Right renal cortex interstitium (tissue), 3 donors: ENCODE measurements around the gene TGM6. TPM values are rescaled to one million over a fixed set of nuclear protein-coding genes. Genes with fewer than 3 reads are reported as not detected.

Source experiments
- DNase-seq, 3 donors: peaks; one replicate each; pipeline ENCODE4 v3.0.0-alpha.2; 2013; ENCODE audit warnings: low read depth in 3 of 3, low spot score in 2 of 3
- polyA plus RNA-seq, 3 donors: library from polyadenylated mRNA; unstranded; fragments of 120-200 nt; gene quantifications; one replicate each; pipeline ENCODE4 v1.2.1, GENCODE V29; 2013; ENCODE audit not compliant: insufficient read length in 3 of 3

Gene TGM6
- polyA plus RNA-seq: not detected

GRCh38 chr20:2380601-2381000 is at the start of gene TGM6:
TGM6 (plus strand) TSS chr20:2380901; CDS start chr20:2380969, 68 bp downstream.
- DNase-seq: no peak

- no peak for DNase-seq
Observed at GRCh38 chr20:2331106-2331505, 49.6 kb upstream of the TGM6 start.

GRCh38 chr20:2331901-2332565 is 48.7 kb upstream of the TGM6 start:
- no peak for DNase-seq

- no peak for DNase-seq
Observed at GRCh38 chr20:2332711-2333110, 48.0 kb upstream of the TGM6 start.

- no peak for DNase-seq
Observed at GRCh38 chr20:2333821-2334220, 46.9 kb upstream of the TGM6 start.

- DNase-seq: no peak
Observed at GRCh38 chr20:2335096-2335870, 45.4 kb upstream of the TGM6 start.

GRCh38 chr20:2336471-2336870 is 44.2 kb upstream of the TGM6 start:
- DNase-seq: no peak

GRCh38 chr20:2337142-2337541 is 43.6 kb upstream of the TGM6 start:
- no peak for DNase-seq

GRCh38 chr20:2338411-2339066 is 42.2 kb upstream of the TGM6 start:
- no peak for DNase-seq

- no peak for DNase-seq
Observed at GRCh38 chr20:2340136-2340535, 40.6 kb upstream of the TGM6 start.

- no peak for DNase-seq
Observed at GRCh38 chr20:2340823-2341222, 39.9 kb upstream of the TGM6 start.

GRCh38 chr20:2341336-2341735 is 39.4 kb upstream of the TGM6 start:
- DNase-seq: no peak

- DNase-seq: no peak
Observed at GRCh38 chr20:2342243-2342642, 38.5 kb upstream of the TGM6 start.

- no peak for DNase-seq
Observed at GRCh38 chr20:2346188-2346587, 34.5 kb upstream of the TGM6 start.

- DNase-seq: no peak
Observed at GRCh38 chr20:2348336-2348735, 32.4 kb upstream of the TGM6 start.

- no peak for DNase-seq
Observed at GRCh38 chr20:2349801-2350200, 30.9 kb upstream of the TGM6 start.

- no peak for DNase-seq
Observed at GRCh38 chr20:2350606-2351005, 30.1 kb upstream of the TGM6 start.

- DNase-seq: no peak
Observed at GRCh38 chr20:2353231-2353630, 27.5 kb upstream of the TGM6 start.

- no peak for DNase-seq
Observed at GRCh38 chr20:2357114-2357513, 23.6 kb upstream of the TGM6 start.

- DNase-seq: no peak
Observed at GRCh38 chr20:2358006-2358405, 22.7 kb upstream of the TGM6 start.

GRCh38 chr20:2361035-2361593 is 19.6 kb upstream of the TGM6 start:
- DNase-seq: no peak
